ENCODE results near the gene ABCE1.

The ABCE1 gene

DNA sequence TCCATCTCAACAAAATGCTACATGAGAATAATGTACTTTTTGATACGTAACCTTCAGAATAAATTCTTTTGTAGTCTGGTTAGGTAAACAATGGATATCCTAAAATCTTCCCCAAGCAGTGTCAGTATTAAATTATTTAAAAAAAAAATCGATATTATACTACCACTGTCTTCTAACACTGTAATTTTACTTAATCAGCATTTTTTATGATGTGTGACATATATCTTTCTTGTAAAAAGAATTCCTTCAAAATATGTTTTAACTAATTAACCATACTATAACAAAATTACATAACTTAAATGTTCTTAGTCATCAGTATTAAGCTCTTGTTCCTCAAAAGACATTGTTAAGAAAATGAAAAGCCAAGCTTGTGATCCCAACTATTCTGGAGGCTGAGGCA lies 69.8 kb downstream of the ABCE1 start:
- no peak for DNase-seq
- intact Hi-C loops (cut with DNase I): no loop called here

DNA sequence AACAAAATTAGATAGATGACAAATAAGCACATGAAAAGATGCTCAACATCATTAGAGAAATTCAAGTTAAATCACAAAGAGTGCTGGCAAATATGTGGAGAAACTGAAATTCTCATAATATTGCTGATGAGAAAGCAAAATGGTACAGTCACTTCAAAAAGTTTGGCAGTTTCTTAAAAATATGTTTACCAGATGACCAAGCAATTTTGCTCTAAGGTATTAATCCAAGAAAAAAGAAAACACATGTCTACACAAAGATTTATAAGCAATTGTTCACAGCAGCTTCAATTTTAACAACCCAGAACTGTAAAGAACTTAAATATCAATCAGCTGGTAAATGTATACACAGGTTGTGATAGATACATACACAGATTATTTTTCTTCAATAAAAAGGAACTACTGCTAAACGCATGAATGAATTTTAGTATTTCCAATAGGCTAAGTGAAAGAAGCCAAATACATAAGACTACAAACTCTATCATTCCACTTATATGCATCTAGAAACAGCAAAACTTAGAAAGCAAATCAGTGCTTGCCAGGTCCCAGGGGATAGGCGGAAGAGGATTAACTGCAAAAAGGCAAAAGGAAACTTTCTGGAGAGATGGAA lies 70.6 kb downstream of the ABCE1 start:
- intact Hi-C loops (cut with DNase I): no loop called here
- no peak for DNase-seq

DNA sequence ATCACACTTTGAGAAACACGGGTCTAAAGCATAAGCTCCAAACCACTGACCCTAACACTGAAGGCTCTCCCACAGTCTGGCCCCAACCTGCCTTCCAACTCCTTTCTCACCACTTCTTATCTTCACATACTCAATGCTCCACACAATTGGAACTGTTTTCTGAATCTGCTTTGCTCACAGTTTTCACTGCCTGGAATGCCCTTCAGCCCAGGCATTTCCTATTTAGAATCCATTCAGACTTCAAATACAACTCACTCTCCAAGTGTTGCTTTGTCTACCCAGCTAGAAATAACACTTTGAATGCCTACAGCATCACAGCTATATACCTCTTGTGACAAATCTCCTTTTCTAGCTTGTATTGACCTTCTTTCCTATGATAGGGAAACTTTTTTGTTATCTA lies 72.1 kb downstream of the ABCE1 start:
- intact Hi-C loops (cut with DNase I): no loop called here
- no peak for DNase-seq

DNA sequence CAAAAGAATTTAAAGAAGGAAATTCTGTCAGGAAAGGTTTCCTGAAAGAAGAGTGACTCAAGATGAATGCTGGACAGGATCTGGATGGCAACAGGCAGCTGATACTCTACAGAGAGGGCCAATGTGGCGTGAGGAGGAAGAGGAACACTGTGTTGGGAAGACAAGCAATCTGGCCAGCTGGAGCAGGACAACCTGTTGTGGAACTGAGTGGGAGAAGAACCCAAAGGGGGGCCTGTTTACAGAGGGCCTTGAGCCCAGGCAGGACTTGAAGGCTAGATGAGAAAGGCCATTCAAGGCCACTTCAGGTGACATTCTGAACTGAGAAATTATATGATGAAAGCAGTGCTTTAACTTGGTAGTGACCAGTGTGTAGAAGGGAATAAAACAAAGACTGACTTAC lies 73.8 kb downstream of the ABCE1 start:
- DNase-seq: no peak
- intact Hi-C loops (cut with DNase I): no loop called here

DNA sequence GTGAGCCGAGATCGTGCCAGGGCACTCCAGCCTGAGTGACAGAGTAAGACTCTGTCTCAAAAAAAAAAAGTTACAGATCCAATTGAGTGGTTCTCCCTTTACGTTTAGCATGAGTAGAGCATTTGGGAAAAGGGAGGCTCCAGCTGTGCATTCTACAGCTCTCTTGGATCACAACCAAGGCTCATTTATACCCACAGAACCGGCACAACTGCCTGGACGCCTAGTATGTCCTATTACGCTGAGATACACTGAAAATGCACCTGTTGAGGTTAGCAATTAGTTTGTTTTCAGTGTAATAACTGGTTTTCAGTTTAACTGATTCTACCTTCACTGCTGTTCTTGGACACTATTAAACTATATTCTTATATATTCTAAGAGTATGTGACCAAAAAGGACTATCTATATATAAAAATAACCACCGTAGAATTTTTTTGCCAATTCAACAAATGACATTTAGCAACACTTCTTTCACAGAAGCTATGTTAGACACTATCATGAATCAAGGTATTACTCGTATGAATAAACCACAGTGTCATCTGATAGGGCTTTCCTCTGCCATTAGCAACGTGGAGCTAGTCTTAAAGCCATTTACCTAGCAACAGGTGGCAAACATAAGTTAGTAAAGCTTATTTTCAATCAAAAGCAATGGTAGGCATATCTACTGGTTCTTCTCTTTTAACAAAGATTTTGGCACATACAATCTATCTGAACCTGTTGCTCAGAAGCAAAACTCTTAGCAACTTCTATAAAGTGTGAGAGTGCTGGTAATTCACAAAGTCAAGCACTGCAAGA lies 78.7 kb downstream of the ABCE1 start:
- no peak for DNase-seq
- intact Hi-C loops (cut with DNase I): loop anchor here (5.0 kb wide), 1 partner anchor 440 kb away; the partner anchor contains the start of gene MMAA

DNA sequence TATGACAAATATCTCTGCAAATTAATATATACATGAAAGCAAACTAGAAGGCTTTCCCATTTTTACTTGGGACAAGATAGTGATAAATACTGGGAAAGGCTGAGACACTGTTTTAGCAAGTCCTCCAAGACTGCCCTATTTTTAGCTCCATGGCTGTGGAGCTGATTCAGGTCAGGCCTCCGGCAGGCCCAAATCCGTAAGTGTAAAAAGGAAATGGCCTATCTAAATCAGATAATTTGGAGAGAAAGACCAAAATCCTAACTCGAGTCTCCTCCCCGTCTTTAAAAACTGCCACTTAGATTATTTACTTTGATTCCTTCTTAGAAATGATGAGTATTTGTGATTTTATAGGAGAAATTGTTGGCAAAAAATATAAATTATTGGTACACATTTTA lies 79.4 kb downstream of the ABCE1 start:
- intact Hi-C loops (cut with DNase I): loop anchor here (5.0 kb wide), 1 partner anchor 440 kb away; the partner anchor contains the start of gene MMAA
- DNase-seq: peak in 2 of 42 donors; percentile 15 to 47

DNA sequence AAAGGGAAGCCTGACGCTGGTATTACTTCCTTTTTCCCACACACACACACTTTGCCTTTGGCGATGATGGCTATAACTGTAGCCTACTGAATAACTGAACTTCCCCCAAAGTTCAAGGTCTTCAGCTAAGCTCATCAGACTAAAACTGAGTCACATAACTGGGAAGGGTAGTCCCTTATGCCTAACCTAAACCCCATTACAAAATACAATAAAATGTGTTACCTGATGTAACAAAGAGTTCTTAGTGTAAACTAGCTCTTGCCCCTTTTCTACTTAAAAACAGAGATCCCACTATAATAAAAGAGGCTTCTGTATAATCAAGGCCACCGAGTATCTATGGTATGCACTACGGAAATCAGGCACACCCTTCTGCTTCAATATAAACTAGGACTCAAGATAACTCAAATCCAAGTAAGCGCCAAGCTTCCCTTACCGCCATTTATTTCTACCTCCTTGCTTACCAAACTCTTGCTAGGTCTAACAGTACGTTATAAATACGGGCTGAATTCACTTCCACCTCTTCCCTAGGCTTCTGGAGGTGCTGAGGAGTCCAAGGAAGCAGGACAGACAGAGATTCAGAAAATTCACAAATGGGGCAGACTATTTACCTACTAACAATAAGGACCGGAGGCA lies 79.9 kb downstream of the ABCE1 start:
- no peak for DNase-seq
- intact Hi-C loops (cut with DNase I): loop anchor here (5.0 kb wide), 1 partner anchor 439 kb away; the partner anchor contains the start of gene MMAA

DNA sequence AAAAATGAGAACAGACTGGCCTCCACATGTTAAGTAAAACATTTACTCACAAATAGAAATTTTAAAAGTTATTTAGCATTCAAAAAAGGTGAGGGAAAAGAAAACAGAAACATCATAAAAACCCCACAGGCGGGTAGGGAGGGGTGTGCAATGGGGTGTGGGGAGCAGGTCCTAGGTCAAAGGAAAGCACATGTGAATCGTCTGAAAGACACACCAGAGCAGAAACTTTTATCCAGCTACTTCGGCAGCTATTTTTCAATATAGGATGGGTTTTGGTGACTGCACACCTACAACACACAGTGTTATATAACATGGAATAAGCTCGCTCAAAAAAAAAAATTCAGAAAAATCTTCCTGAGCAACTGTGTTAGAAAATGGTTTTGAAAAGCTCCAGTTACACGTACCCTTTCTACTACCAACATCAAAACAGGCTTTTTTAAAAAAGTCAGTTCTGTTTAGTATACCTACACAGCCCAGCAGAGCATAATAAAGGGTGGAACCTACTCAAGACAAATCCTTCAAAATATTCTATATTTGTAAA lies 80.7 kb downstream of the ABCE1 start:
- DNase-seq: no peak
- intact Hi-C loops (cut with DNase I): loop anchor here (5.0 kb wide), 1 partner anchor 438 kb away; the partner anchor contains the start of gene MMAA
